PC-3 (cell line): ENCODE results near the gene STIM1.

Experiments used
- CTCF ChIP-seq: fragments of 300-600 bp; sonication (generic); conservative IDR thresholded peaks from 2 replicates; pipeline ENCODE4 v1.5.1; 2017; ENCODE audit warnings: antibody characterized with exemption, low read depth, mild to moderate bottlenecking, low read length
- EZH2 ChIP-seq: fragments of 300-600 bp; sonication (generic); IDR thresholded peaks from one replicate; pipeline ENCODE4 v1.6.1; 2017; ENCODE audit warnings: antibody characterized with exemption, mild to moderate bottlenecking, low read length; ENCODE audit not compliant: unreplicated experiment

- TF ChIP-seq CTCF: no peak
- no peak for TF ChIP-seq EZH2
These were observed 91.1 kb downstream of the STIM1 start for GRCh38 chr11:3946455-3947017.
